Transverse colon (tissue), 4 donors: Measurements from ENCODE around the gene CALML3.

Source experiments
- CTCF ChIP-seq, 5 experiments: fragments of 200-600 bp in 3 of 5; fragments of 450-650 bp in 2 of 5; sonication (generic) in 3 of 5; IDR thresholded peaks; 1 replicate in 2 of 5; 2 replicates in 3 of 5; pipeline ENCODE4 v1.5.1; 2016 to 2017; ENCODE audit warnings: antibody characterized with exemption in 5 of 5, inconsistent platforms in 3 of 5, mild to moderate bottlenecking in 2 of 5, moderate library complexity in 1 of 5
- POLR2A ChIP-seq: fragments of 450-650 bp; IDR thresholded peaks from one replicate; pipeline ENCODE4 v1.6.1; 2016; ENCODE audit warnings: antibody characterized with exemption, mild to moderate bottlenecking, moderate library complexity
- POLR2AphosphoS5 ChIP-seq, 3 donors: sonication (generic); formaldehyde crosslinking; IDR thresholded peaks; one replicate each; pipeline ENCODE4 v1.6.1; 2016; ENCODE audit warnings: antibody characterized with exemption in 3 of 3

GRCh38 chr10:5509691-5510090, 15.1 kb upstream of the CALML3 start:
- TF ChIP-seq CTCF (IDR thresholded peaks at IDR 0.05) (no peak), POLR2A (no peak), POLR2AphosphoS5 (IDR thresholded peaks at IDR 0.05) (no peak)
